SIG-M5 treated with dmso at 0.1 percent for 504 hours (cell line): ENCODE data around the gene CHST15.
"Not testable (repeated sequence)": the region's sequence is repeated elsewhere in the genome, so short reads cannot be mapped to it uniquely, and the experiment has no call there.

Experiments
- DNase-seq: peaks from one replicate; lab custom pipeline; 2025; ENCODE audit not compliant: unreplicated experiment; lab: John Stamatoyannopoulos, UW

The CHST15 gene

GRCh38 chr10:124047427-124048152 is 45.8 kb downstream of the CHST15 start:
- no peak for DNase-seq

GRCh38 chr10:124045801-124046355 is 47.5 kb downstream of the CHST15 start:
- DNase-seq, result no peak

- DNase-seq, result no peak
Observed at GRCh38 chr10:124045276-124045675, 48.1 kb downstream of the CHST15 start.

GRCh38 chr10:124044143-124044862 is 49.1 kb downstream of the CHST15 start:
- DNase-seq, result no peak

GRCh38 chr10:124043310-124044142 is 49.9 kb downstream of the CHST15 start:
- peak; percentile 71 for DNase-seq

- no peak for DNase-seq
Observed at GRCh38 chr10:124042656-124043309, 50.6 kb downstream of the CHST15 start.

GRCh38 chr10:124041675-124042445 is 51.5 kb downstream of the CHST15 start:
- DNase-seq, result no peak

- DNase-seq, result peak; percentile 64
Observed at GRCh38 chr10:124040451-124041188, 52.8 kb downstream of the CHST15 start.

- no peak for DNase-seq
Observed at GRCh38 chr10:124039483-124040013, 53.9 kb downstream of the CHST15 start.

- peak; percentile 51 for DNase-seq
Observed at GRCh38 chr10:124037784-124038183, 55.6 kb downstream of the CHST15 start.

GRCh38 chr10:124037286-124037685 is 56.1 kb downstream of the CHST15 start:
- DNase-seq, result no peak

- no peak for DNase-seq
Observed at GRCh38 chr10:124036746-124037145, 56.7 kb downstream of the CHST15 start.

GRCh38 chr10:124035928-124036558 is 57.4 kb downstream of the CHST15 start:
- DNase-seq, result peak; percentile 88

GRCh38 chr10:124035306-124035927 is 58.0 kb downstream of the CHST15 start:
- no peak for DNase-seq

- not testable (repeated sequence) for DNase-seq
Observed at GRCh38 chr10:124034576-124035305, 58.7 kb downstream of the CHST15 start.

GRCh38 chr10:124033887-124034218 is 59.5 kb downstream of the CHST15 start:
- DNase-seq, result no peak
